ENCODE measurements around the gene PGK2. TPM values are rescaled to one million over a fixed set of nuclear protein-coding genes. Genes with fewer than 3 reads are reported as not detected.
A peak's percentile ranks its signal among the peaks of the same experiment; 100 is the strongest.
"Not testable (repeated sequence)": the region's sequence is repeated elsewhere in the genome, so short reads cannot be mapped to it uniquely, and the experiment has no call there.

PGK2 gene
- not detected in 2 replicates for total RNA-seq (2014; rRNA removed; shearing (Covaris generic))
- not detected in 2 replicates for polyA plus RNA-seq (2014; cell fraction: nucleus; rRNA removed)

DNA sequence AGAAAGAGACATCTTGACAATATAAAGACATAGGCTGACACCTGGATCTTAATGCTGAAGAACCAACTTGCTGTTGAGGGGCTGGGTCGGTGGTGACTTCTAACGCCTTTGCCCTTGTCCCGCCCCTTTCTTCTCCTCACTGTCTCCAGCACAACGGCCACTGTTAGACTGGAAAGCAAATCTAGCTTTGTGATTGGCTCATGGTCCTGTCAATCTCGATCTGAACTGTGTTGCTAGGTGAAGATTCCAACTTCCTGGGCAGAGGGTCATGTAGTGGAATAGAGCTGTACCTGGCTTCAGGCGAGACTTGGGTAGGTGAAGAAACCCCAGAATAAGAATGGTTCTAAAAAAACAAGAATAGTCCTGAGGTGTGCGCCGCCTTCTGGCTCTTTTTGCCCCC is at the start of gene PGK2:
PGK2 (minus strand) TSS at position 110 of the 400 bp plus-strand sequence; CDS start at position 12, 98 bp downstream.
- peak; percentile 13 for DNase-seq (ENCODE audit: extremely low read depth, low read depth)

DNA sequence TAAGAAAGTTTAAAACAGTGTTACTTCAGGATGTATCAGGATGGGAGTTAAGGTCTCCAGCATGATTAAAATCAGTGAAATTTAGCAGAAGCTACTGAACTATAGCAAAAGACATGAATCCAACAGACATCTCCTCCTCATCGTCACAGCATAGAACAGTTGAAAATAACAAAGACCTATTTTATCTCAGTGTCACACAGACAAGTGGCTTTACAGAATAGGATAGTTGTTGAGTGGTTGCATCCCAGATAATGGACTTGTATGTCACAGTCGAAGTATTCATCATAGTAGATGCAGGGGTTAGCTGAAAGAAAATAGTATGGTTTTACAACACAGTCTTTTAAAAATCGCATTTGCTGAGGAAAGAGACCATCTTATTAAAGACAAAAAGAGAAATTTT is 48.1 kb upstream of the PGK2 start:
- DNase-seq (ENCODE audit: extremely low read depth, low read depth), result no peak

DNA sequence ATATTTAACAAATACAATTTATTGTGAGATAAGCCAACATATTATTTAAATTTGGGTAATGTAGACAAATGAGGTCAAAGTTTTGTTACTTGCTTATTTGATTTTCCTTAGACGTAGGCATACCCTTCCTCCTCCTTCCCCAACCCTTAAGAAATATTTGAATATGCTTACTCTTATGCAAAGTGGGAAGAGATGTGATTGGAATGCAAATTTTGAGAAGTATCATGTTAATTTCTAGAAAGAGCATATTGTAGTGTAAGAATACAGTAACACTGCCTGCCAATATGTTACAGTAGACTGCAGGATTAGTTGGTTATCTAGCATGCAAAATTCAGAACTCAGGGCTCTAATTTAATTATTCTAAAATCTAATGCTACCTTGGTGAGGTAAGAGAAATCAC is 46.3 kb upstream of the PGK2 start:
- DNase-seq (ENCODE audit: extremely low read depth, low read depth), result no peak

DNA sequence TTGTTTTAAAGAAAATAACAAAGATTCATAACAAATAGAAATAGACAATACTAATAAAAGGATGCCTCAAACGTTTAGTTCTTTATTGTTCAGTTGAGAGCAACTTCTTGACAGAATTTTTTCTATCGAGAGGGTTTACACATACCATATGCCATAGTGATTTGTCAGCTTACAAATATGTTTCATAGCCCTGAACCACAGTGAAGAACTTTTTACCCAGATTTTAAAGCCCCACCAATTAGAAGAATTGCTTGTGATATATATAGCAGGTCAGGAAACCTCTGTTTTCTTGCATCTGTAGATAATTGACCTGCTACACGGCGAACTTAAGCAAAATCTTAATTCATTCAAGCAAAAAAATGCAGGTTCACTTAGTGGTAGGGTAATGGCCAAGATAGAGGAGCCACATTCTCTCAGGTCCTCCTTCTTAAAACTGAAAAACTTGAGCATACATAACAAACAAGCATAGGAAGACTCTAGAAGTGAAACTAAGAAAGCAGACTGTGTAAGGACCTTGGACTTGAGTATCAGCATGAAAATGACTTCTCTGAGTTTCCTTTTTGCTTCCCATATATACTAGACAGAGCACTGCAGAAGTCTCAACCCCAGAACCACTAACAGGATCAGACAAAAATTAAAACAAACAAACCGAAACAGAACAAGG is 39.8 kb upstream of the PGK2 start:
- DNase-seq (ENCODE audit: extremely low read depth, low read depth), result no peak

DNA sequence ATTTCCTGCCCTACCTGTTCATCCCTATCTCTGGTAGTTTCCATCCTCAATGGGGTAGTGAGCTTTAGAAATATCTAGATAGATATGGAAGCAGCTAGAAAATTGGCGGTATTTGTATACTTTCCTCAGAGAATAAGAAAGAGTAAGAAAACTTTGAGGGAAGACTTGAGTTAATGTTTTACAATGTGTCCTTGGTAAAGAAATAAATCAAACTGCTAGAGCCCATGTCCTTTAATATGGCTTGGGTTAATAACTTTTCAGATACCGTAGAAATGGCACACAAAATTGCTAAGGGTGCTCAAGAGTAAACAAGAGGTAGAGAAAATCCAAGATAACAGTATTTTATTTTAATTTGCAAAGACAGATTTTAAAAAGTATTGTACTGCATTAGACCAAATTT is 28.1 kb upstream of the PGK2 start:
- no peak for DNase-seq (ENCODE audit: extremely low read depth, low read depth)

DNA sequence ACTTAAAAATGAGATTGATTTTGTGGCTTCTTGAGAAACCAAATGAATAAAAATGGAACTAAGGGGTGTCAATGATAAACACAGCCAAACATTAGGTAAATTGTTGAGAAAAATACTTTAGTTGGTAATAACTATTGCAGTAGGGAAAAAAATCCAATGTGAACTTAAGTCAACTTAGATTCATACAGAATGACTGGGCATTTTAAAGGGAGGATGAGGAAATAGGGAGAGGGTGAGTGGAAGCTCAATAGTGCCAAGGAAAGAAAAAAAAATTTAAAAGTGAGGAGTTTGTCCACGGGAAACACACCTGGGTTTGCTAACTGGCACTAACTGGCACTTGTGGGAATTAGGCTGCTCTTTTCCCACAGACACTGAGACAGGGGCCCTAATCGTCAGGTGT is 26.2 kb upstream of the PGK2 start:
- no peak for DNase-seq (ENCODE audit: extremely low read depth, low read depth)

DNA sequence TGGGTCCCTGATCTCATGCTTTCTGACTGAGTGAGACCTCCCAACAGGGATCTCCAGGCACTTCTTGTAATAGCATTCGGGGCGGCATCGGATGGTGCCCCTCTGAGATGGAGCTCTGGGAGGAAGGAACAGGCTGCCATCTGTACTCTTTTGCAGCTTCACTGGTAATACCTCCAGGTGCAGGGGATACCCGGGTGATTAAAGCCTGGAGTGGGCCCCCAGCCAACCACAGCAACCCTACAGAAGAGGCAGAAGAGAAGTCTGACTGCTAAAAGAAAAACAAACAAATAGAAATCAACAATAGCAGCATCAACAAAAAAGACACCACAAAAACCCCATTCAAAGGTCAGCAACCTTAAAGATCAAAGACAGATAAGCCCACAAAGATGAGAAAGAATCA is 19.1 kb upstream of the PGK2 start:
- DNase-seq (ENCODE audit: extremely low read depth, low read depth), result no peak

DNA sequence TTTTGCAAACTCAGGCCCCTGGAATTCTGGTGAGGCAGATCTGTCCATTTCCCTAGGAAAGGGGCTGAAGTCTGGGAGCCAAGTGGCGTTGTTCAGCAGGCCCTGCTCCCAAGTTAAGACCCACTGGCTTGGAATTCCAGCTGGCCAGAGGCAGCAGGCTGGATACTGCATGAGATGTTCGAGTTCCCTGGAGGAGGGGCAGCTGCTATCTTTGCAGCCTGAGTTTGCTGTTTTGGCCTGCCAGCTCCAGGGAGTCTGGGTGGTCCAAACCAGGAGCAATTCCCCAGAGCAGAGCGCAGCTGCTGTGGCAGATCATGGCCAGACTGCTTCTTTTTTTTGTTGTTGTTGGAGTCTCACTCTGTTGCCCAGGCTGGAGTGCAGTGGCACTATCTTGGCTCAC is 18.2 kb upstream of the PGK2 start:
- no peak for DNase-seq (ENCODE audit: extremely low read depth, low read depth)

DNA sequence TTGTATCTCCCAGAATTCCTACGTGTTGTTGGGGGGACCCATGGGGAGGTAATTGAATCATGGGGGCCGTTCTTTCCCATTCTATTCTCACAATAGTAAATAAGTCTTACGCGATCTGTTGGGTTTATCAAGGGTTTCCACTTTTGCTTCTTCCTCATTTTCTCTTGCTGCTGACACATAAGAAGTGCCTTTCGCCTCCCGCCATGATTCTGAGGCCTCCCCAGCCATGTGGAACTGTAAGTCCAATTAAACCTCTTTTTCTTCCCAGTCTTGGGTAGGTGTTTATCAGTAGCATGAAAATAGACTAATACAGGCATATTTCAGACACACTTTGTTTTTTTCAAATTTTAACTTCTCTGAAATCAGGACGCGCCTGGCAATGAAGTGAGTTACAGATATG is 14.4 kb upstream of the PGK2 start:
- no peak for DNase-seq (ENCODE audit: extremely low read depth, low read depth)

DNA sequence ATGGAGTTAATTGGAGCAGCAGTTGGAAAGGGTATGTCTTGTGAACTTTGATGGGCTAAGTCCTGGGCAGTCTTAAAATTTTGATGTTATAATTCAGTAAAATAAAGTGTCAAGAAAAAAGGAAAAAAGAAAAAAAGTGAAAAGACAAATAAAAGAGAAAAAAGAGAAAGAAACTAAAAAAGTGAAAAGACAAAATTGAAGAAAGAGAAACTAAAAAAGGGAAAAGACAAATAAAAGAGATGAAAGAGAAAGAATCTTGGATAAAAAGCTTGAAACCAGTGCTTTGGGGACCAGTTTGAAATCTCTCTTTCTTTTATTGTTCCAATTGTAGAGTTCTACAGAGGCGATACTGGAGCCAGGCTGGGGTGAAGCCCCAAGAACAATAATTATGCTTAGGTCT is 12.0 kb upstream of the PGK2 start:
- no peak for DNase-seq (ENCODE audit: extremely low read depth, low read depth)

DNA sequence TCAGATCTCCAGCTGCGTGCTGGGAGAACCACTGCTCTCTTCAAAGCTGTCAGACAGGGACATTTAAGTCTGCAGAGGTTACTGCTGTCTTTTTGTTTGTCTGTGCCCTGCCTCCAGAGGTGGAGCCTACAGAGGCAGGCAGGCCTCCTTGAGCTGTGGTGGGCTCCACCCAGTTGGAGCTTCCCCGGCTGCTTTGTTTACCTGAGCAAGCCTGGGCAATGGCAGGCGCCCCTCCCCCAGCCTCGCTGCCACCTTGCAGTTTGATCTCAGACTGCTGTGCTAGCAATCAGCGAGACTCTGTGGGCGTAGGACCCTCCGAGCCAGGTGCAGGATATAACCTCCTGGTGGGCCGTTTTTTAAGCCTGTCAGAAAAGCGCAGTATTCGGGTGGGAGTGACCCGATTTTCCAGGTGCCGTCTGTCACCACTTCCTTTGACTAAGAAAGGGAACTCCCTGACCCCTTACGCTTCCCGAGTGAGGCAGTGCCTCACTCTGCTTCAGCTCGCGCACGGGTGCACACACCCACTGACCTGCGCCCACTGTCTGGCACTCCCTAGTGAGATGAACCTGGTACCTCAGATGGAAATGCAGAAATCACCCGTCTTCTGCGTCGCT is 9.9 kb upstream of the PGK2 start:
- not testable (repeated sequence) for DNase-seq (ENCODE audit: extremely low read depth, low read depth)

DNA sequence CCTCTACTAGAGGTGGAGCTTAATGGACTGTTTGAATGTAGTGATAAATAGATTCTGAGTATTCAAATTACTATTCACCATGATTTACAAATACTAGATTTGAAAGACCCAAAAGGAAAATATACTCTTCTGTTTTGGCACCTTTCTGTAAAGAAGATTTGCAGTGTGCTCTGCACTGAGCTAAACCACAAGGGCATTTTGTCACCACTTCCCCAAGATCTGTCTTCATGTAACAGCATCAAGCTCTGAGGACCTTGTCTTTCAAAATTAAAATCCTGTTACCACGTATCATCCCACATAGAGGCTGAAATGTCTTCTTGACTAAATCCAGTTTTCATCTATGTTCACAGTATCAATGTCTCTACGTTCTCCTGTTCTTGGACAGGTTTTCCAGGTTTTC is 3.3 kb upstream of the PGK2 start:
- DNase-seq (ENCODE audit: extremely low read depth, low read depth), result no peak

DNA sequence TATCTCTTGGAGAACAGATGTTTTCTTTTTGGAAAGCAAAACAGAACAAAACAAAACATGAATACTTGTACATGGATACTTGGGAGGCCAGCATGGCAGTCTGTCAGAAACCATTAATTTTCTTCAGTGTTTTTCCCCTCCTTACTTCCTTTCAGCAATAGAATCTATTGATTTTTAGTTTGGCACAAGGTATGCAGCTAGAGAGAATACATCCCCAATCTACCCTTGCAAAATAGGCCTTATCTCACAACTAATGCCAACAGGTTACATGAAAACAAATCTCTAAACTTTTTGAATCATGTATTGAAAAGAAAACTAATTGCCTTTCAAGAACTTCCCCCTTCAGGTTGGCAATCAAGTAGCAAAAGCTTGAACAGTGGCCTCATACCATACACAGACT is 2.8 kb downstream of the PGK2 start:
- DNase-seq (ENCODE audit: extremely low read depth, low read depth), result no peak

DNA sequence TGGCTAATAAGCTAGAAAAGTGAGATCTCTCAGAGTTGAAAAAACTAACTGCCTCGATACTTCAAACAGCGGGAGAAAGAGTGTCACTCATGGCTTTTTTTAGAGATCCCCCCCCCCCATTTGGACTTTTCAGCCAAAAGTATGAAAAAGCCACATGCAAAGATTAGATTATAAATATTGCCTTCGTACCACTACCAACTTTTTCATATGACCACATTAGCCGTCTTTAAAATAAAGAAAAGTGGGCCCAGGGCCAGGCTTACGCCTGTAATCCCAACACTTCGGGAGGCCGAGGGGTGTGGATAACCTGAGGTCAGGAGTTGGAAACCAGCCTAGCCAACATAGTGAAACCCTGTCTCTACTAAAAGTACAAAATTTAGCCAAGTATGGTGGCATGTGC is 4.4 kb downstream of the PGK2 start:
- no peak for DNase-seq (ENCODE audit: extremely low read depth, low read depth)

DNA sequence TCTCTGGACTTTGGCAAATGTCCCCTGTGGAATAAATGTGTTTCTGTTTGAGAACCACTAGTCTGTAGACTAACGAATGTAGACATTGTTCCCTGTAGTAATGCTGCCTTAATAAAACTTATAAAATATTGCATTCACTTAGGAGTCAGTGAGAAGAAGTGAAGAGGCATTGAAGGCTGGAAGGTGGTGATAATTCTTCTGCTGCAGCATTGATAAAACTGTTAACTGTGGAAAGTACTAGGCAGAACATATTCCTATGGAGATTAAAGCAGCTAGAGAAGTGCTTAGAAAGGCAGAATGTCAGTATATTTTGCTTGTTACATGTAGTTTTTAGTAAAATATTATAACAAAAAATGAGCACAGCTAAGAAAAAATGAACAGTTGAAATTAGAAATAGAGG is 4.8 kb downstream of the PGK2 start:
- DNase-seq (ENCODE audit: extremely low read depth, low read depth), result no peak

DNA sequence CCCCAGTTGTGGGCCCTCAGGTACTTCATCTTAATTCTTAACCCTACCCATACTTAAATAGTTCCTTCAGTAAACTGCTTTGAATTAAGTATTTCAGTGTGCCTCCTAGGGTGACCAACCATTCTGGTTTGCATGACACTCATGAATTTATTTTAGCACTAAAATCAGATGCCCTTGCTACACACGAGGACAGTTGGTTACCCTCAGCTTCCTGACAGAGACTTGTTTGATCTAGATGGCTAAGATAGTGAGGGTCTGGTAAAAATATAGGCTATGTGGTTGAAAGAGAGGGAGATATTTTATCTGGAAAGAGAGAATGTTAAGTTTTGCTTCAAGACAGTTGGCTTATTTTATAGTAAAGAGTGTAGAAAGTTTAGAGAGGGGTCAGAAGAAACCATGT is 10.6 kb downstream of the PGK2 start:
- DNase-seq (ENCODE audit: extremely low read depth, low read depth), result no peak

DNA sequence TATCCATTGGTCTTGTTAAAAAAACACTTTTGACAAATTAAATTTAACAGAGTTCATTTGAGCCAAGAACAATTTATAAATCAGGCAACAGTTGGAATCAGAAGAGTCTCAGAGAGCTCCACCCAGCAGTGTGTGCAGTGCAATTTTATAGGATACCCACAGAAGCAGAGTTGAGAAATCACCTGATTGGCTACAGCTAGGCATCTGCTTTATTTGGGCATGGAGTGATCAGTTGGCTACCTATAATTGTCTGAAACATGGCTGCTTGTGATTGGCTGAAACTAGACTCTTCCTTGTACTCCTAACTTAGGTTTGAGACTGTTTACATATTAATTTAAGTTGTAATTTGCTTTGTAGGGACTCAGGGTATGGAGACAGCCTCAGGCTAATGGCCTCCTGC is 12.0 kb downstream of the PGK2 start:
- no peak for DNase-seq (ENCODE audit: extremely low read depth, low read depth)

DNA sequence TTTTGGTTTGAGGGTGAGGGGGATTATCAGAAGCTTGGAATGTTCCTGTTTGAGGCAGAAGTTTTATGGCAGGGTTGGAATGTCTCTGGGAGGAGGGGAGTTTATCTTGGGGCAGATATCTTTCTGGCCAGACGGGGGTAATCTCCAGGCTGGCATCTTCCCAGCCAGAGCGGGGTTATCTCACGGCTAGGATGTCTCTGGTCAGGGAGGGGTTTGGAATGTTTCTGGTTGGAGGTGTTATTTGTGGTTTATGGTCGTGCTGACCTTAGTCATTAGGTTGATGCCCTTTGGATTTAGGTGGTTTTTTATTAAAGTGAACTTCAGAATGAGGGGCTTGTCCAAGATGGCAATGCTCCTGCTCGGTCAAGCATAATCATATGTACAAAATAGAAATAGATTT is 14.8 kb downstream of the PGK2 start:
- DNase-seq (ENCODE audit: extremely low read depth, low read depth), result no peak

DNA sequence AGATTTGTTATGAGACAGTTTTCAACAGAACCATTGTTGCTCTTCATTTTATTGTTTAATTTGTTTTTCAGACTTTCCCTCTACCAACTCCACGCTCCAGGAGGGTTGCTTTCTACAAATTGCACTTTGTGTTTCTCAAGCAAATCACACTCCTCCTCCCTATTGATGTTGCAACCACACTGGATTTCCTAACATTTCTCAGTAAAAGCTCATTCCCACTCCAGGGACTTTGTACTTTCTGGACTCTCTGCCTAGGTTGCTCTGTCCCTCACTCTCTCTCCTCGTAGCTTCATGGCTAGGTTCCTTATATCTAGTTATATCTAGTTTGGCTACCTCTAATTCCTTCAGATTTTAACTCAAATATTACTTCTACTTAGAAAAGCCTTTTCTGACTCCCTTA is 20.3 kb downstream of the PGK2 start:
- DNase-seq (ENCODE audit: extremely low read depth, low read depth), result no peak

DNA sequence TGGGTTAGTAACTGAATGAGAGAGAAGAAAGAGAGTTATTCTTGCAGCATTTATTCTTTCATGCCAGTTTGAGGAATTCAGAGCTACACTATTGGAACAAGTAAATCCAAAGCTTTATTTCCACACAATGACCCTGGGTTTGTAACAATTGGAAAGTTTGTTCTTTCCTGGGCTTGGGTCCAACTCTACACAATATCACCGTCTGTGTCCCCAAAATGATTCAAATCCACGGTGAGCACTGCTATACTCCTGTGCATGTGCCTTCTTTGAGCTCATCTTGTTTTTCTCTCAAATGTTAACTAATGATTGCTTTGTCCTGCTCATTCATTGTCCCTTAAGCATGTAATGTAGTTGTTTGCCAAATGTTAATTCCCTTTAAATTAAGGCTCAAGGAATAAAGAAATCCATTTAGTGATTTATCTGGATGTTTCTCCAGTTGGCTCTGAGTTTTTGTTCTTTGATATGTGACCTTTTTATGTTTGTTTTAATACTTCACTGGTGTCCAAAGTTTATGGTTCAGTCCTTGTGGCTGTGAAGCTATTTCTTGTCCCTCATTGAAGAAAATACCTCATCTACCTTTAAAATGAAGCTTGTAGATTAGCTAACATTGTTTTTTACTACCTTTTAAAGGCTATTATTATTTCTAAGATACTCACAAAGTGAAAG is 22.4 kb downstream of the PGK2 start:
- no peak for DNase-seq (ENCODE audit: extremely low read depth, low read depth)

DNA sequence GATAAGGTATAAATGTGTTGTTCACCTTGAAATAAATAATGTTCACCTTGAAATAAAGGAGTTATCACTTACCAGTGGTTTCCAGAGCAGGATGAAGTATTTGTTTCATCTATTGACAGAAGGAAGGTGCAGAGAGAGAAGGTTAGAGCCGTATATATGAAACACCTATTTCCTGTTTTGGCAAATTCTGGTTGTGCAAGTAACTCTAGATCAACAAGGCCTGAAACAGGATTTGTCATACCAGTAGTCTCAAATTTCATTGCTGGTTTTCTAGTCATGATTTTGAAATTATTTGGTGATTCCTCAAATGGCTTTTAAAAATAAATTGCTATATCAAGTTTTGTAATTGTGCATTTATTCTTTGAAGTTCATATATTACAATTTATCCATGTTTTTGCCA is 42.8 kb downstream of the PGK2 start, which contains the start of gene CRISP3:
CRISP3 (minus strand) TSS at position 130 of the 400 bp plus-strand sequence; CDS start at position 109, 21 bp downstream.
- no peak for DNase-seq (ENCODE audit: extremely low read depth, low read depth)

DNA sequence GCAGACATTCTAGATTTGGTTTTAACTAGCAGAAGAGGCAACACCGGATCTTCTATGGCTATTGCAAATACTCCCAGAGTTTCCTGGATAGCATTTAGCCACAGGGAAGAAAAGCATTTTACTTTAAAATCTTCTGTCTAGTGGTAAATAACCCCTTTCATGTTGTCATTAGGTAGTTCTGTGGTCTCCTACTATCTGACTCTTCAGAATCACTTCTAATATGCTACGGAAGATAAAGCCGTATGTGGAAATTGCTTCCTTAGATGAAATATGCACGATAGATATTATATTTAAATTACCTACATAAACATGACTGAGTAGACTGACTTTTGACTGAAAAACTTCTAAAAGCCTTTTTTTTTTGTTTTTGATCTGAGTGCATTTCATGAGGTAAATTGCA is 43.7 kb downstream of the PGK2 start:
- DNase-seq (ENCODE audit: extremely low read depth, low read depth), result no peak

Data from NCI-H460 (cell line).